Stimulated activated effector memory CD8-positive, alpha-beta T cell treated with anti-CD3 and anti-CD28 coated beads, Interleukin-12 subunit alpha, Interleukin-12 subunit beta, amount 100 ng/mL, for 72 hours (primary cell): Measurements from ENCODE around the gene PHF19.

Source experiments
- ATAC-seq: fragments of 150-1000 bp; cut with Tn5 transposase; 2 replicates; pipeline ENCODE4 v1.10.0; 2021
- DNase-seq, 2 donors: peaks; one replicate each; pipeline ENCODE4 v3.0.0; 2021 to 2022; ENCODE audit warnings: low spot score in 2 of 2
- H3K27ac Mint-ChIP-seq: one replicate; pipeline ENCODE4 v1.8.0; 2022; ENCODE audit warnings: mild to moderate bottlenecking, mixed read lengths
- H3K36me3 Mint-ChIP-seq: one replicate; pipeline ENCODE4 v1.8.0; 2022; ENCODE audit warnings: mild to moderate bottlenecking, mixed read lengths
- H3K4me1 Mint-ChIP-seq: one replicate; pipeline ENCODE4 v1.8.0; 2022; ENCODE audit warnings: mixed read lengths
- H3K4me3 Mint-ChIP-seq: one replicate; pipeline ENCODE4 v1.8.0; 2022; ENCODE audit warnings: mild to moderate bottlenecking, mixed read lengths
- H3K9me3 Mint-ChIP-seq: one replicate; pipeline ENCODE4 v1.8.0; 2022; ENCODE audit warnings: mixed read lengths

PHF19 gene

DNA sequence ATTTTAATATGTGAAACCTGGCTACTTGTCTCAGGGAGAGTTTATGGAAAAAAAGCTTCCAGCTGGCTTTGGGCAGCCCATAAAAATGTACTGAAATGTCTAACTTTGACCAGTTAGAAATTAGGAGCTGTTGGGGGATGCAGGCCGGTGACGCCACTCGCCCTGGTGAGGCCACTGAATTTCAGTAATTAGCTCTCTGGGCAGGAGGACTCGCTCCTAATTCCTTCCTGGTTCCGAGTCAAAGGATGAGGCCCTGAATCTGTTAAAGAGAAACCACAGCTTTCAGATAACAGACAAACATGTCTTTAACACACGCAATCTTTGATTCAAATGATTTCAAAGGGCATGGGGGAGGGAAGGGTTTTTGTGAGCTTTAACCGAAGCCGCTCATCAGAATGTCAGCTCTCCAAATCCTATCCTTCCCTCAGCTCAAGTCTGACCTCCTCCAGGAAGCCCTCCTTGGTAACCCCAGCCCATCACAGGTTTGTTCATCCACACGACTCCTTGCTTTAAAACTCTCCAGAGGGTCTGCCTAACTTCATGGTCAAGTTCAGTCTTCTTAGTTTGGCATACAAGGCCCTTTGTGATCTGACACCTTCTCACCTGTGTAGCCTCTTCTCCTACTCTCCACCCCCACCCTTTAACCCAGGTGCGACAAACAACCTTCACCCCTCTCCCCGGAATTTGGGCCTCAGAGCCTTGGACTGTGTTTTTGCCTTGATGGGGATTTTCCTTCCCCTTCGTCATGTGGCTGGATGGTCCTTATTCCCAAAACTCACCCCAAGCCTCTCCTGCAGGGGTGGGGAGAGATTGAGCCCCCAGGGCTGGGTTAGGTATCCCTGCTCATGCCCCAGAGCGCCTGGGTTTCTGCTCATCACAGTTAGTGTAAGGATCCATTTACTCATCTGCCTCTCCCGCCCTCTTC, 13.6 kb upstream of the PHF19 start:
- peak in 1 of 2 donors; percentile 60 for DNase-seq
- H3K27ac Mint-ChIP-seq: peak overlapping the region; percentile 94
- H3K4me1 Mint-ChIP-seq: peaks cover 56% of the 10 kb centered on the region
- H3K4me3 Mint-ChIP-seq: peak overlapping the region; percentile 64
- H3K9me3 Mint-ChIP-seq: no peaks in the 10 kb centered on the region
- peaks cover 56% of the 10 kb centered on the region for H3K36me3 Mint-ChIP-seq
- no peak for ATAC-seq

DNA sequence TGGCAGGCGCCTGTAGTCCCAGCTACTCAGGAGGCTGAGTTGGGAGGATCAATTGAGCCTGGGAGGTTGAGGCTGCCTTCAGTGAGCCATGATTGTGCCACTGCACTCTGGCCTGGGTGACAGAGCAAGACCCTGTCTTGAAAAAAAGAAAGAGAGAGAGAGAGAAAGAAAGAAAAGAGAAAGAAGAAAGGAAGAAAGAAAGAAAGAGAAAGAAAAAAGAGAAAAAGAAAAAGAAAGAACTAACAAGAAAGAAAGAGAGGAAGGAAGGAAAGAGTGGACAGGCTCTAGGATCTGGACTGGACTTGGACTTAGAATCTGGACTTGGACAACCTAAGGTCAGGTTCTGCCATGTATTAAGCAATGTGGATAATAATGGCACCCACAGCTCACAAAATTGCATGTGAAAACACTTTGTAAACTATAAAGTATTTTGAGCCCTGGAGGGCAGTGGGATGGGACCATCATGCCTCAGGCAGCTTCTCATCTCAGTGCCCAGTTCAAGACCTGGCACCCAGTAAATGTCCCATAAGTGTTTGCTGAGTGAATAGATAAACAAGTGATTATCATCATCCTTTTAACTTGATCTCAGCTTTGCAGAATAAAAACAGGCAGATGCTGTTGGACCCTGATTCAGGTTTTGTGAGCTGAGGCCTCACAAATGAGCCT, 12.8 kb upstream of the PHF19 start:
- Mint-ChIP-seq H3K4me3 (peak overlapping the region; percentile 64), H3K4me1 (peaks cover 56% of the 10 kb centered on the region), H3K27ac (peak overlapping the region; percentile 94), H3K9me3 (no peaks in the 10 kb centered on the region), H3K36me3 (peaks cover 48% of the 10 kb centered on the region)
- no peak for ATAC-seq
- DNase-seq: no peak

DNA sequence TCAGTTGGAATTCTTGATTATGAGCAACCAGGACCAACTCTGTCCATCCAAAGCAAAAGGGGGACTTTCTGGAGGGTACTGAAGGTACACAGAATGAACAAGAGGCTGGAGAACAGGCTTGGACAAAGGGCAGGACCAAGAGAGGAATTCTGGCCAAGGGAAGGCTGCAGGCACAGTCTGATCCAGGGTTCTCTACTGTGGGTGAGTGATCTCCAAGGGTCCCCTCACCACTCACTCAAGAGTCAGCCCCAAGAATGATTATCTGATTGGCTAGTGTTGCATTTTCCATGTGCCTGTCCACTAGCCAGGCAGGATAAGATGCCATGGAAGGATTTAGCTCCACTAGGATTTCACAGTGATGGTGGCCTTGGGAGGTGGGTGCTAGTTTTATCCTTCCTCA, 11.6 kb upstream of the PHF19 start:
- peaks cover 56% of the 10 kb centered on the region for H3K4me1 Mint-ChIP-seq
- ATAC-seq (no peak), DNase-seq (no peak)
- H3K4me3 Mint-ChIP-seq: no peak overlapping the region
- H3K27ac Mint-ChIP-seq: peak overlapping the region; percentile 94
- H3K9me3 Mint-ChIP-seq: no peaks in the 10 kb centered on the region
- peaks cover 37% of the 10 kb centered on the region for H3K36me3 Mint-ChIP-seq

DNA sequence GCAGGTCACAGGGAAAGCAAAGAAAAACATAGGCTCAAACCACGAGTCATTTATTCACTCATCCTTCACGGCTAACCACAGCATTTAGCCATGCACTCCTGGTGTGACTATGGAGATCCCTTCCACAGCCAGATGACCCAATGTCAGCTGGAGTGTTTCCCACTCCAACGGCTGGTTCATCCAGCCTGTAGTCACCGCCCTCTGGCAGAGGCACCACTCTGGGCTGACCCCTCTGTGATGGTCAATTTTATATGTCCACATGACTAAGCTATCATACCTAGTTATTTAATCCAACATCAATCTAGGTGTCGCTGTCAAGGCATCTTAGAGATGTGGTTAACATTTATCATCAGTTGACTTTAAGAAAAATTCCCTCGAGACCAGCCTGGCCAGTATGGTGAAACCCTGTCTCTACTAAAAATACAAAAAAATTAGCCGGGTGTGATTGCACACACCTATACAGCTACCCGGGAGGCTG, 9.5 kb upstream of the PHF19 start:
- H3K36me3 Mint-ChIP-seq: peaks cover 16% of the 10 kb centered on the region
- ATAC-seq (peak; percentile 50), DNase-seq (no peak)
- no peaks in the 10 kb centered on the region for H3K9me3 Mint-ChIP-seq
- no peak overlapping the region for H3K27ac Mint-ChIP-seq
- H3K4me3 Mint-ChIP-seq: no peak overlapping the region
- H3K4me1 Mint-ChIP-seq: peaks cover 43% of the 10 kb centered on the region

DNA sequence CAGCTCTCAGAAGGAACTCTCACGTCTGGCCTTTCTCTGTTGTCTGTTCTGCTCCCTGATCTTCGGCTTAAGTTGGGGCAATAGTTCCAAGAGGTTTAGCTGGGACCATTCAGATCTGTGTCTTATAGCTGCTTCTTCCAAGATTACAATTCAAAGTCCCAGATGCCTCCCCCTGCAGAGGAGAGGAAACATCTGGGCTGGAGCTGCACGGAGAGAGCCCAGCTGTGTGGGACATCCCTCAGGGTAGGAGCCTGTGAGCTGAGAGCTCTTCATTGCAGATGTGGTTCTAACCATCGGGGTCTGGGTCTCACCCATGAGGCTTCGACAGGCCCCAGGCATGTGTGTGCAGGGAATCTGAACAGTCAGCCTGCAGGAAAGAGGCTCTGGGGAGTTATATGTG, 9.0 kb upstream of the PHF19 start:
- DNase-seq (no peak), ATAC-seq (peak; percentile 4)
- H3K4me3 Mint-ChIP-seq: no peak overlapping the region
- H3K36me3 Mint-ChIP-seq: peaks cover 10% of the 10 kb centered on the region
- no peak overlapping the region for H3K27ac Mint-ChIP-seq
- no peaks in the 10 kb centered on the region for H3K9me3 Mint-ChIP-seq
- peaks cover 37% of the 10 kb centered on the region for H3K4me1 Mint-ChIP-seq

DNA sequence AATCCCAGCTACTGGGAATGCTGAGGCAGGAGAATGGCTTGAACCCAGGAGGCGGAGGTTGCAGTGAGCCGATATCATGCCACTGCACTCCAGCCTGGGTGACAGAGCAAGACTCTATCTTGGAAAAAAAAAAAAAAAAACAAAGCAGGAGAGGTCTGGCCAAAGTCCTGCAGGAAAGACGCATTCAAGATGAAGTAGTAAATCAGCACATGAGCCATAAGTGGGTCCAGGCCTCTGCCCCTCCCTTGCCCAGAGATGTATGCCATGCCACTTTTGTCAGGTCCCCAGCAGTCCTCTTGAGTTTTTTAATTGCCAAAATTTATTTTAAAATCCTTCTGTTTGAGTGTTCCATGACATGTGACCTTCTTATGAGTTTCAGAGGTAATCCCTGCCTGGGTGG, 8.5 kb upstream of the PHF19 start:
- Mint-ChIP-seq H3K9me3 (no peaks in the 10 kb centered on the region), H3K4me3 (no peak overlapping the region), H3K4me1 (peaks cover 32% of the 10 kb centered on the region), H3K27ac (no peak overlapping the region), H3K36me3 (peaks cover 5% of the 10 kb centered on the region)
- ATAC-seq (no peak), DNase-seq (no peak)

DNA sequence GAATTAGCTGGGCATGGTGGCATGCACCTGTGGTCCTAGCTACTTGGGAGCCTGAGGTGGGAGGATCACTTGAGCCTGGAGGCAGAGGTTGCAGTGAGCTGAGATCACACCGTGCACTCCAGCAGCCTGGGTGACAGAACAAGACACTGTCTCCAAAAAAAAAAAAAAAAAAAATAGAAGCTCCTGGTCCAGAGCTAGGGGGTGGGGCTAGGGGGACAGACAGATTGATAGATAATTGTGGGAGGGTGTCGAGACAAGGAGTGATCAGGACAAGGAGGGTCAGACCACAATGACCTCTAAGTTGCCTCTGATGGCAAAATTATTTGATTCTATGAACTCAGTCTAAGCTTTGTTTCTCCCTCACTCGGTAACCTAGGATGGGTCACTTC, 6.6 kb upstream of the PHF19 start:
- DNase-seq: no peak
- no peak for ATAC-seq
- Mint-ChIP-seq H3K4me3 (no peak overlapping the region), H3K36me3 (peaks cover 5% of the 10 kb centered on the region), H3K4me1 (peaks cover 37% of the 10 kb centered on the region), H3K9me3 (no peaks in the 10 kb centered on the region), H3K27ac (no peak overlapping the region)

DNA sequence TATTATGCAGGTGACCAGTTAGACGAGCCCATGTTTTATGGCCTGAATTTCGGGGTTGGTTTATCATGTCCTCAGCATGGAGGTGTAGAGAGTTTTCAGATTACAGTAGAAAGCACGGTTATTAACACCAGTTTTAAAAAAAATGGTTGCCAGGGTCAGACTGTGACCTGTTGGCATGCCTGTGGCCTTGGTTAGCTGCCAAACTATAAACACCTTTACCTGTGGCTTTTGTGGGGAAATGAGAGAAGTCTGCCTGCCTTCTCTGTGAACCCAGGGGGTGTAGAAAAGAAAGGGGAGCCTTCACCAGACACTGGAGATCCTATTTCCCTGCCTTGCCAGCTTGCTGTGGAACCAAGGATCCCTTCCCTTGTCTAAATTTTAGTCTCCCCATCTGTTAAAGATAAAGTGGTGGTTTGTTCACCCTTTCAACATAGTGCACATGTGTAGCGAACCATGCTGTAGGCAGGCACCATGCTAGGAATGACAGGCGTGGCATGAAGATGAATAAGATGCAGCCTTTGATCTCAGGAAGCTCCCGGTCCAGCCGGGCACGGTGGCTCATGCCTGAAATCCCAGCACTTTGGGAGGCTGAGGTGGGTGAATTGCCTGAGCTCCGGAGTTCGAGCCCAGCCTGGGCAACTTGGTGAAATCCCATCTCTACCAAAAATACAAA, 6.1 kb upstream of the PHF19 start:
- Mint-ChIP-seq H3K4me3 (no peak overlapping the region), H3K27ac (no peak overlapping the region), H3K9me3 (no peaks in the 10 kb centered on the region), H3K36me3 (peaks cover 11% of the 10 kb centered on the region), H3K4me1 (peaks cover 42% of the 10 kb centered on the region)
- ATAC-seq (no peak), DNase-seq (no peak)

DNA sequence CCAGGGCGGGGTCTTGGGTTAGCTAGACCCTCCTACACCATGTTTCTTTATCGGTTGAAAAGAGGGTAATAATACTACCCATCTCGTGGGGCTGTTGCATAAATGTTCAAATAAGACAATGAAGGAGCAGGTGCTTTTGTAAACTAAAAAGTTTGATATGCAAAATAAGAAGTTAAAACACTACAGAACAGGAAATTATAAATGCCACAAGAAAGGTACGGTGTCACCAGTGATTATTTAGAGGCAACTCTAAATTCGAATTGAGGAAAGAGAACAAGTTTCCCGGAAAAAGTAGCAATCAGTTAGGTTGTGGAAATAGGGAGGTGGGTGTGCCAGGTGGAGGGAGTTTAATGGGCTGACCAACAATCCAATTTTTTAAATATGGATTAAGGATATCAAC, 2.5 kb upstream of the PHF19 start:
- Mint-ChIP-seq H3K27ac (peak overlapping the region; percentile 94), H3K4me3 (peak overlapping the region; percentile 86), H3K36me3 (peaks cover 44% of the 10 kb centered on the region), H3K9me3 (no peaks in the 10 kb centered on the region), H3K4me1 (peaks cover 53% of the 10 kb centered on the region)
- ATAC-seq: no peak
- no peak for DNase-seq

DNA sequence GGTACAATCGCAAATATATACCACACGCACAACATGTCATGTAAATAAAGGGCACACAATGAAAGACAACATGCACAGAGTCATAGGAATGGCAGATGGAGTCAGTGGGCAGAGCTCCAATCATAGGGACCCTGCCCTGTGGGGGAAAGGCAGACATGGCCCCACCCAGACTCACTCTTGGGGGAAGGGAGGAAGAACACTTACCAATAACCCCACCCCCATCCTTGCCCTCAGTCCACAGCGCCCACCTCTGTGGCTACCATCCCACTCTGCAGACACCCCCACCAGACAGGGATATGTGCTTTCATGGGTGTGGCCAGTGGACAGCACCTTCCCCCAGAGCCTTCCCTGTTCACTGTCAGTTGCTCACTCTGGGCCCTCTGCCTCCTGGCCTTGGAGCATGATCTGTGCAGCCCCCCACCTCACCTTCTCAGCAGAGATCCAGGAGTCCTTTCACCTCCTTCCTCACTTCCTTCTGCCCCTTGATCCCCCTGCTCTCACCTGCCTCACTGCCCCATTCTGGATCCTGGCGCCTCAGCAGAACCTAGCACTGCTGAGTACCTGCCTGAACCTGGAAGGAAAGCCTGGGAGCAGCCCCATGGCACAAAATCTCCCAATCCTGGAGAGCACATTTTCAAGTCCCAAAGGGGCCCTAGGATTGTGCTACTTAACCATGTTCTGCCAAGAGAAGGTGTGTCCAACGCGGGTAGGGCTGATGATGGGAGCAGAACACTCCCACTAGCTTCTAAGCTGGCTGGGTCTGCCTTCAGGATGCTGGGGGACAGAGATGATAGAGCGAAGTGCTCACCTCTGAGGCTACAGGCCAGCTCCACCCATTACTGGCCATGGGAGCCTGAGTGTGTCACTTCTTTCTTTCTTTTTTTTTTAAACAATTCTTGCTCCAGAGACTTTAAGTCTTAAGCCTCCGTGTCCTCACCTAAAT, 1.5 kb upstream of the PHF19 start:
- Mint-ChIP-seq H3K4me1 (peaks cover 58% of the 10 kb centered on the region), H3K9me3 (no peaks in the 10 kb centered on the region), H3K4me3 (peak overlapping the region; percentile 86), H3K36me3 (peaks cover 54% of the 10 kb centered on the region), H3K27ac (peak overlapping the region; percentile 94)
- ATAC-seq: no peak
- no peak for DNase-seq

DNA sequence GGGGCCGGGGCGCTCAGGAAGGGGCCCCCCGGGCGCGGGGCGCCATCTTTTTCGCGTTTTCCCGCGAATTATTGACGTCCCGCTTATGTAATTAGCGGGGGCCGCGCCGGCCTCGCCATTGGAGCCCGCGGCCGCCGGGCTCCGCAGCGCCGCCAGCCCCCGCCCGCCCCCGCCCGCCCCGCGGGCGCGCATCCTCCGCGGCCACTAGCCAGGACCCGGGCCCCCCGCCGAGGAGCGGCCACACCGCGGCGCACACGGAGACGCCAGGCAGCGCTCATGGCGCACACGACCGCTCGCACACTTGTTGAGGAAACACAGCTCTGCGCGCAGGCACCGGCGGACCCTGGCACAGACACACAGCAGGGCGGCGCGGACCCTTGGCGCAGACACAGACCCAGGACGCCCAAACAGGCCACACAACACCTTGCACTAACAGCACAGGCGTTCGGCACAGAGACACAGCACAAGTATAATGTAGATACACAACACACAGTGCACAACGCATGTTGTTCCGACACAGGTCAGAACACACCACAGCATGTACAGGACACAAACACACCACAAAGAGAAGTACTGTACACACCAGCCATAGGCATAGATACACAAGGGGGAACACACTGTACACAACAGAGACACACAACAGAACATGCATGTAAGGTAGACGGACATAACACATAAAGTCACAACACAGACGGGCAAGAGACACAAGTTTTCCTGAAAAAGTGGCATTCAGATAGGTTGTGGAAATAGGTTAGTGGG, 467 bp upstream of the PHF19 start:
- Mint-ChIP-seq H3K4me3 (peak overlapping the region; percentile 86), H3K9me3 (no peaks in the 10 kb centered on the region), H3K27ac (peak overlapping the region; percentile 94), H3K36me3 (peaks cover 64% of the 10 kb centered on the region), H3K4me1 (peaks cover 61% of the 10 kb centered on the region)
- DNase-seq (peak; percentile 54 to 85), ATAC-seq (peak; percentile 62)

DNA sequence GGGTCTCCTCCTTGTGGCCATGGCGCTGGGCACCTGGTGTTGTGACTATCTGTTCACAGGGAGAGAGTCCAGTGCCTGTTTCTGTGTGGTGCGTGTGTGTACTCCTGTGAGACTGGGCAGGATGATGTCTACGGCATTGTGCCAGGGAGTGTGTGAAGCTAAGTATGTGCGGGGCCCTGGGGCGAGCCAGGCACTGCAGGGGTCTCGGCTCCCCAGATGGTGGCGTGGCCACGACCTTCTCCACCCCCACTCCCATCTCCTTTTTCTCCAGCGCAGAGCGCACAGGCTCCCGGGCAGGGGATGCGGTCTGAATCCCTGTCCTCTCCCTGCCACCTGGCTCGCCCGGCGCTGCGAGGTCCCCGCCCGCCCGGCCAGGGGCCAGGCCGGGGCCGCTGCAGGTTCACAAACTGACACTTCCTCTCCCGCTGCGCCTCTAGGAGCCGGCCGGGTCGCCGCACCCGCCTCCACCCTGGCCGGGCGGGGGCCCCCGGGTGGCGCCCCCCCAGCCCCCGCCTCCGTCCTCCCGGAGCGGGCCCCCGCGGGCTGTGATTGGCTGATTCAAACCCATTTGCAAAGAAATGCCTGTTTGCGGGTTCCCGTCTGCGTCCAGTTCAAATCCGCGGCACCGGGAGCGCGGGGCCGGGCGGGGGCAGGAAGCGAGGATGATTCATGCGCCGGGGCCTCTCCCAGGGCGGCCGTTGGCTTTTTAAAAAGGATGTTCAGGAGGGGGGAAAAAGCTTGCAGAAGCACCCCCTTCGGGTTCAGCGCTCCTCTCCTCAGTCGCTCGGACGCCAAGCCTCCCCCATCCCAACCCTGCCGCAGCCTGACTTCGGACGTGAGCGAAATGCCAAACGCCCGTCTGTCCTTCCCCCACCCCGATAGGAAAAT, 790 bp downstream of the PHF19 start:
- Mint-ChIP-seq H3K4me3 (peak overlapping the region; percentile 86), H3K9me3 (no peaks in the 10 kb centered on the region), H3K36me3 (peaks cover 77% of the 10 kb centered on the region), H3K27ac (peak overlapping the region; percentile 94), H3K4me1 (peaks cover 66% of the 10 kb centered on the region)
- DNase-seq (peak; percentile 72 to 93), ATAC-seq (peak; percentile 72)

DNA sequence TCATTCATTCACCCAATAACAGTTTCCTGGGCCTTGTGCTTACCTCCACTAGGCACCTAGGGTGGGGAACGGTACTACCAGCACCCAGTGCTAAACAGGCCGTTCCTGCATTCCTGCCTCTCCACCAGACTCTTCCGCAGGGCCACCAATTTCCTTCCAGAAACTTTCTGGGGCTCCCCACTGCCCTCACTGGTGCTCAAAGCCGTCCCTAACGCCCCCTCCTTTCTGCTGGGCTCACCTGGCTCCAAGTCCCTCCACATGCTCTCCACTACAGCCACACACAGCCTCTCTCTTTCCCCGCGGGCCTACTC, 1.4 kb downstream of the PHF19 start:
- Mint-ChIP-seq H3K4me3 (peak overlapping the region; percentile 86), H3K36me3 (peaks cover 83% of the 10 kb centered on the region), H3K9me3 (no peaks in the 10 kb centered on the region), H3K4me1 (peaks cover 66% of the 10 kb centered on the region), H3K27ac (peak overlapping the region; percentile 94)
- DNase-seq (no peak), ATAC-seq (no peak)
